ENCODE results near the gene SYN1.

The SYN1 gene

DNA sequence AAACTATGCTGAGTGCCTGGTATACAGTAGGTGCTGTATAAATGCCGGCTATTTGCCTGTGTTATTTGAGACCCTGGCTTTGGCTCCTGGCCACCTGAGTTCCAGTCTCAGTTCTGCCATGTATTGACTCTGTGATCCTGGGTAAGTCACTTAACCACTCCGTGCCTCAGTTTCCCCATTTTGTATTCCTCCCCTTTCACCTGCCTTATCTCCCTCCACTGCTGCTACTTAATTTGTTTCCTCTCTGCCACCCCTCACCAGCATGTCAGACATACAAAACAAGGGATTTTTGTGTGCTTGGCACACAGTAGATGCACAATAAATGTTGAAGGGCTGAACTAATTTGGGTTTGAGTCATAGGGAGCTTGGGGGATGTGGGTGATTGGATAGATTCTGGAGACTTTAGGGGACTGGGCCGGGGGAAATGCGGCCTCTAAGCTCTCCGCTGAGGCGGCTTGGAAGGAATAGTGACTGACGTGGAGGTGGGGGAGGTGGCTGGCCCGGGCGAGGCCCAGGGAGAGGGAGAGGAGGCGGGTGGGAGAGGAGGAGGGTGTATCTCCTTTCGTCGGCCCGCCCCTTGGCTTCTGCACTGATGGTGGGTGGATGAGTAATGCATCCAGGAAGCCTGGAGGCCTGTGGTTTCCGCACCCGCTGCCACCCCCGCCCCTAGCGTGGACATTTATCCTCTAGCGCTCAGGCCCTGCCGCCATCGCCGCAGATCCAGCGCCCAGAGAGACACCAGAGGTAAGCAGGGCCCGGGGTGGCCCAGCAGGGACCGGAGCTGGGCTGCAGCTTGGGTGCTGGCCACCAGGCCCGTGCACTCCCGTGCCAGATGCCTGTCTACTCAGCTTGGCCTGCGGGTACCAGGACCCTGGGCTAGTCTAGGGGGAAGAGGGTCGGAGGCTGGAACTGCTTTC lies 37.7 kb downstream of the SYN1 start, which contains the start of gene TIMP1:
Gene TIMP1 (plus strand): TSS at position 706 of the 917 bp plus-strand sequence. CDS start 980 bp downstream, outside the sequence.
- H3K4me3 ChIP-seq (ENCODE audit: low read depth, low read length) = peak within 1 kb of the TSS; percentile 59
- H3K4me1 ChIP-seq (ENCODE audit: control insufficient read depth, insufficient read depth, low read length) = 0 out of 2 replicates have a peak, but pooled peaks cover 2% of the 10 kb centered on the region
- no peaks in the 10 kb centered on the region for H3K36me3 ChIP-seq (ENCODE audit: control insufficient read depth, insufficient read depth, low read length)
- no peaks in the 10 kb centered on the region for H3K27me3 ChIP-seq (ENCODE audit: control insufficient read depth, insufficient read depth, low read length)
- peak within 1 kb of the TSS; percentile 68 for H3K27ac ChIP-seq (ENCODE audit: low read depth, low read length)
- no peak within 1 kb of the TSS for H3K9ac ChIP-seq (ENCODE audit: low read depth, low read length)
- peaks cover 29% of the 10 kb centered on the region for H3K9me3 ChIP-seq (ENCODE audit: control insufficient read depth, insufficient read depth, low read length)

DNA sequence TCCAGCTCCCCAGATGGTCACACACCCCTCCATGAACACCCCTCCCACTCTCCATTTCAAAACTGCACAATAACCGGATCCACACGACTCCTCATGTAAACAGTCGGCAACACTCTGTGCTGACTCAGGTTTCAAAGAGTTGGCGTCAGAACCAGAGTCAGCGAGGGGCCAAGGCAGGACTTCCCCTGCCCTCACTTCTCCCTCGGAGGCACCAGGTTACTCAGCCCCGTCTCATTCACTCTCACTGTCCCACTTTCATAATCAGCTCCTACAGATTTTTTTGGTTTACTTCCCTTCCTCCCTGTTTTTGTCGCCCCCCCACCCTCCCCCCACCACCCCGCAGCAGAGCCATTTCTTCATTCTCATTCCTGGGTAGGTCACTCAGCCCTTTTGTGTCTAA lies 40.1 kb downstream of the SYN1 start:
- H3K27me3 ChIP-seq (ENCODE audit: control insufficient read depth, insufficient read depth, low read length) = no peaks in the 10 kb centered on the region
- H3K27ac ChIP-seq (ENCODE audit: low read depth, low read length) = no peak overlapping the region
- peaks cover 2% of the 10 kb centered on the region; the same call in 1 of the 2 replicates for H3K4me1 ChIP-seq (ENCODE audit: control insufficient read depth, insufficient read depth, low read length)
- H3K9me3 ChIP-seq (ENCODE audit: control insufficient read depth, insufficient read depth, low read length) = peaks cover 32% of the 10 kb centered on the region
- H3K36me3 ChIP-seq (ENCODE audit: control insufficient read depth, insufficient read depth, low read length) = no peaks in the 10 kb centered on the region
- no peak overlapping the region for H3K4me3 ChIP-seq (ENCODE audit: low read depth, low read length)
- H3K9ac ChIP-seq (ENCODE audit: low read depth, low read length) = no peak overlapping the region

DNA sequence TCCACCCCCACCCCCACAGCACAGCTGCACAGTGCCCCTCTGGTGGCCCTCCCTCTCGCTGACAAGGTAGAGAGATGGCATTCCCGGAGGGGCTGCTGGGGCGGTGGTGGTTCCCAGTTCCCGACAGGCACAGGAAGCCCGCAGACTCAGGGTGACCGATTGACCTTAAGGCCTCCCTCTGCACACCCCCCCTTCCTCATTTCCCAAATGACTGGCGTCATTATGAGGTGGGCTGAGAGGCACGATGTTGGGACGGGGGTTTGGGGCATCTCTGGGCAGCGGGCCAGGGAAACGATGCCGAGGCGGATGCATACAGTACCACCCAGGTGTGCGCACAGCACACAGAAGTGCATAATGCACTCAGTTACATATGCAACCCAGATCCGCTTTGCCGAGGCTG lies 41.0 kb downstream of the SYN1 start:
- Histone ChIP-seq H3K4me1 (ENCODE audit: control insufficient read depth, insufficient read depth, low read length) (peaks cover 2% of the 10 kb centered on the region; the same call in 1 of the 2 replicates), H3K27ac (ENCODE audit: low read depth, low read length) (no peak overlapping the region), H3K27me3 (ENCODE audit: control insufficient read depth, insufficient read depth, low read length) (no peaks in the 10 kb centered on the region), H3K9me3 (ENCODE audit: control insufficient read depth, insufficient read depth, low read length) (peaks cover 28% of the 10 kb centered on the region), H3K4me3 (ENCODE audit: low read depth, low read length) (no peak overlapping the region), H3K36me3 (ENCODE audit: control insufficient read depth, insufficient read depth, low read length) (no peaks in the 10 kb centered on the region), H3K9ac (ENCODE audit: low read depth, low read length) (no peak overlapping the region)

DNA sequence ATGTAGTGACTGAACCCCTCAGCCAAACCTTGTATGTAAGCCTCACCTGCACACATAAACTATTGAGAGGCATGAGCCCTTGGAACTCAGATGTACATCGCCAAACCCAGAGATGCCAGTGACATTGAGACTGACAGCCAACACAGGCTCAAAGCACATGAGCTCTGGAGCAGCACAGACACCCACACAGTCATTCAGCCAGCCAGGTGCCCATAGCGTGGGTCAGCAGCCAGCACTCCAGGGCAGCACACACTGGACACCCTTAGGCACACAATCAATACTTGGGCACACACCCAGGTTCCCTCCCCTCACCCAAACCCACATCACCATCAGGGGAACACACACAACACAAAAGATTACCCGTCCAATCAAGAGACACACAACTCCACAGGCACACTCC lies 41.8 kb downstream of the SYN1 start:
- no peak overlapping the region for H3K27ac ChIP-seq (ENCODE audit: low read depth, low read length)
- H3K4me3 ChIP-seq (ENCODE audit: low read depth, low read length) = no peak overlapping the region
- no peaks in the 10 kb centered on the region for H3K36me3 ChIP-seq (ENCODE audit: control insufficient read depth, insufficient read depth, low read length)
- peaks cover 8% of the 10 kb centered on the region for H3K4me1 ChIP-seq (ENCODE audit: control insufficient read depth, insufficient read depth, low read length)
- H3K27me3 ChIP-seq (ENCODE audit: control insufficient read depth, insufficient read depth, low read length) = no peaks in the 10 kb centered on the region
- H3K9me3 ChIP-seq (ENCODE audit: control insufficient read depth, insufficient read depth, low read length) = peaks cover 30% of the 10 kb centered on the region
- no peak overlapping the region for H3K9ac ChIP-seq (ENCODE audit: low read depth, low read length)

DNA sequence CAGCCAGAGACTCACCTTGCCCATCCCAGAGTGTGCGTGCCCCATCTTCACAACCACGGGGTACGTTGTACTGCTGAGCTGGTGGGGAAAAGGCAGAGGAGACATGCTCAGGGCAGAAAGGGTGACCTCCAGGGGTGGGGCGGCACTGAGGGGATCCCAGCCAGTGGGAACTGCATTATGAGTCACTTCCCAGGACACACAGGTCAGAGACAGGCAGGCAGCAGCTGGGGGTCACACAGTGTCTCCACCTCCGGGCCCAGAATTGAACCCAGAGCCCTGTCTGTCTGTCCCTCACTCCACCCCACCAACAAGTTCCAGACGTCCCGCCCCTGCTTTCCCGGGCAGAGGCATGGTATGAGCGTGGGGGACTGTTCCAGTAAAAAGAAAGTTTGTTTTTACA lies 42.2 kb downstream of the SYN1 start:
- Histone ChIP-seq H3K36me3 (ENCODE audit: control insufficient read depth, insufficient read depth, low read length) (no peaks in the 10 kb centered on the region), H3K9me3 (ENCODE audit: control insufficient read depth, insufficient read depth, low read length) (peaks cover 30% of the 10 kb centered on the region), H3K9ac (ENCODE audit: low read depth, low read length) (no peak overlapping the region), H3K27me3 (ENCODE audit: control insufficient read depth, insufficient read depth, low read length) (no peaks in the 10 kb centered on the region), H3K4me1 (ENCODE audit: control insufficient read depth, insufficient read depth, low read length) (peaks cover 12% of the 10 kb centered on the region), H3K4me3 (ENCODE audit: low read depth, low read length) (no peak overlapping the region), H3K27ac (ENCODE audit: low read depth, low read length) (no peak overlapping the region)

DNA sequence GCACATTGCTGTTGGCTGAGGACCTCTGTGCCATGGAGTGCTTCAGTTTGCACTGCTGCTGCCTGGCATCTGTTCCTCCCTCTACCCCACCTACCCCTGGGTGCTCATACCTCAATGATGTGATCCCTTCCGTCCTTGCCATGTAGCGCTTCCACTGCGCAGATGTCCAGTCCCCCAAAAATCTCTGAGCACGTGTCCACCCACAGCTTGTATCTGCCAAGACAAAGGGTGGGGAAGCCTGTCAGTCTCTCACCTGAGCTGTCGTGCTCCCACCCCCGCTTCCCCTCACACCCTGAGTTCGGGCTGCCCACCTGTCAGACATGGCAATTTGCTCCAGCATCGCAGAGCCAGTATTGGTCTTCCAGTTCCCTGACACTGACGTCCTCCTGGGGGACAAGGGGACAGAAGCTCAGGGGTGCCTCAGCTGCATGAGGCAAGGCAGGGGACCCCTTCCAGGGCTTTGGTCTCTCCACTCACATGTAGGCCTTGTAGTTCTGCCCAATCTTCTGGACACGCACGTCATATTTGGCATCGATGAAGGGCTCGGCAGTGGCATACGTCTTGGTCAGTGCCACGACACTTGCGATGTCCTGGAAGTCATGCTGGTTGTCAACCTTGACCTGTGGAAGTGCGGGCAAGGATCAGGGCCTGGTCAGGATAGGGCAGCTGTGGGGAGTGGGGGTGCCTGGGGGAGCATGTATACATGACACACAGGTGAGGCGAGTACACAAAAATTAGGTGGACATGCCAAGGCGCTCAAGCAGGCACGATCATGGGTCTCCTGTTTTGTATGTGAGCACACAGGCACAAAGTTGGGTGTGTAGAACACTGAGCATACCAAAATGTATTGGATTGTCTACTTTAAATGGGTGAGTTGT lies 43.4 kb downstream of the SYN1 start:
- H3K36me3 ChIP-seq (ENCODE audit: control insufficient read depth, insufficient read depth, low read length) = peaks cover 8% of the 10 kb centered on the region; the same call in 1 of the 2 replicates
- no peak overlapping the region for H3K9ac ChIP-seq (ENCODE audit: low read depth, low read length)
- H3K27me3 ChIP-seq (ENCODE audit: control insufficient read depth, insufficient read depth, low read length) = no peaks in the 10 kb centered on the region
- no peak overlapping the region for H3K4me3 ChIP-seq (ENCODE audit: low read depth, low read length)
- peaks cover 31% of the 10 kb centered on the region for H3K9me3 ChIP-seq (ENCODE audit: control insufficient read depth, insufficient read depth, low read length)
- no peak overlapping the region for H3K27ac ChIP-seq (ENCODE audit: low read depth, low read length)
- H3K4me1 ChIP-seq (ENCODE audit: control insufficient read depth, insufficient read depth, low read length) = peaks cover 10% of the 10 kb centered on the region

DNA sequence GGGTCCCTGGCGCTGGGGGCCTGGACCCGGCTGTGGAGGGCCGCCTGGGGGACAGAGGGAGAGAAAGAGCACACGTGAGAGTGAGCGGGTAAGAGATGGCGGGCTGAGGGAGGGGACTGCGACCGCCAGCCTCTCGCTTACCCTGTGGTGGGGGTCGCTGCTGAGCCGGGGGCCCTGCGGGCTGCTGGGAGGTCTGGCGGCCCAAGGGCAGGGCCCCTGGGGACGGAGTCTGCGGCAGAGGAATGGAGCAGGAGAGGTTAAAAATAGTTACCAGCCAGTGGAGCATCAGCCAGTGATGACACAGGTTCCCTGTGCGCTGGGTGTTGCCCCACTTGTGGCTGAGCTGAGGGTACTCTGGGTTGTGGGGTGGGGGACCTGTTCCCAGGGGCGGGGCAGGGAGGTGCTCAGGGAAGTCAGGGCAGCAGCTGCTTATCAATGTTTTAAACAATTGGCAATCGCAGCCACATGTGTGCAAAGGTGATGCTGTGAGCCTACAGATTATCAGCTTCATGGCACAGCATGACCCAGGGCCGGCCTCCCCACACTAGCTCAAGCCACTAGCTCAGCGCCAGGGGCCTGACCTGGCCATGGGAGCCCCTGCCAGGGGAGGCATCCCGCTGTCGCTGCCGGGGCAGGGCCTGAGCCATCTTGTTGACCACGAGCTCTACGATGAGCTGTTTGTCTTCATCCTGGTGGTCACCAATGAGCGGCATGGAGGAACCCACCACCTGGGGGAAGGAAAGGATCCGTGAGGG lies 44.9 kb downstream of the SYN1 start:
- Histone ChIP-seq H3K4me3 (ENCODE audit: low read depth, low read length) (peak overlapping the region; percentile 58), H3K27ac (ENCODE audit: low read depth, low read length) (peak overlapping the region; percentile 89), H3K36me3 (ENCODE audit: control insufficient read depth, insufficient read depth, low read length) (peaks cover 20% of the 10 kb centered on the region), H3K27me3 (ENCODE audit: control insufficient read depth, insufficient read depth, low read length) (no peaks in the 10 kb centered on the region), H3K9ac (ENCODE audit: low read depth, low read length) (peak overlapping the region; percentile 39; the same call in 1 of the 2 replicates), H3K4me1 (ENCODE audit: control insufficient read depth, insufficient read depth, low read length) (peaks cover 10% of the 10 kb centered on the region), H3K9me3 (ENCODE audit: control insufficient read depth, insufficient read depth, low read length) (peaks cover 33% of the 10 kb centered on the region)

DNA sequence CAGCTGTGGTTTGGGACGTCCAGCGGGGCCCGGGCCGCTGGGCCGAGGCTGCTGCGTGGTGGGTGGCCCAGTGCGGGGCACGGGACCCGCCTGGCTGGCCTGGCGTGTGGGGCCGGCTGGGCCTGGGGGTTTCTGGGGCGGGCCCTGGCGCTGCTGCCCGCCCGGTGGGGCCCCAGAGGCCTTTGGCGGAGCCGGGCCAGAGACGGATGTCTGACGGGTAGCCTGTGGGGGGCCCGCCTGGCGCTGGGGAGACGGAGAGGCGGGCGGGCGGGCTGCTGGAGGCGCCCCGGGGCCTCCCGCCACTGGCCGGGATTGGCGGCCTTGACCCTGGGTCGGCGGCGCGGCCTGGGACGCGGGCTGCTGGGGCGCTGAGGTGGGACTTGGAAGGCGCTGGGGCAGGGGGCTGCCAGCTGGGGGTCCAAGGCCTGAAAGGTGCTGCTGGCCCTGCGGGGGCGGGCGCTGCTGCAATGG lies 45.5 kb downstream of the SYN1 start:
- Histone ChIP-seq H3K4me3 (ENCODE audit: low read depth, low read length) (peak overlapping the region; percentile 58), H3K4me1 (ENCODE audit: control insufficient read depth, insufficient read depth, low read length) (peaks cover 10% of the 10 kb centered on the region), H3K27ac (ENCODE audit: low read depth, low read length) (peak overlapping the region; percentile 89), H3K27me3 (ENCODE audit: control insufficient read depth, insufficient read depth, low read length) (no peaks in the 10 kb centered on the region), H3K9ac (ENCODE audit: low read depth, low read length) (peak overlapping the region; percentile 64; the same call in 1 of the 2 replicates), H3K9me3 (ENCODE audit: control insufficient read depth, insufficient read depth, low read length) (peaks cover 33% of the 10 kb centered on the region), H3K36me3 (ENCODE audit: control insufficient read depth, insufficient read depth, low read length) (peaks cover 26% of the 10 kb centered on the region)

DNA sequence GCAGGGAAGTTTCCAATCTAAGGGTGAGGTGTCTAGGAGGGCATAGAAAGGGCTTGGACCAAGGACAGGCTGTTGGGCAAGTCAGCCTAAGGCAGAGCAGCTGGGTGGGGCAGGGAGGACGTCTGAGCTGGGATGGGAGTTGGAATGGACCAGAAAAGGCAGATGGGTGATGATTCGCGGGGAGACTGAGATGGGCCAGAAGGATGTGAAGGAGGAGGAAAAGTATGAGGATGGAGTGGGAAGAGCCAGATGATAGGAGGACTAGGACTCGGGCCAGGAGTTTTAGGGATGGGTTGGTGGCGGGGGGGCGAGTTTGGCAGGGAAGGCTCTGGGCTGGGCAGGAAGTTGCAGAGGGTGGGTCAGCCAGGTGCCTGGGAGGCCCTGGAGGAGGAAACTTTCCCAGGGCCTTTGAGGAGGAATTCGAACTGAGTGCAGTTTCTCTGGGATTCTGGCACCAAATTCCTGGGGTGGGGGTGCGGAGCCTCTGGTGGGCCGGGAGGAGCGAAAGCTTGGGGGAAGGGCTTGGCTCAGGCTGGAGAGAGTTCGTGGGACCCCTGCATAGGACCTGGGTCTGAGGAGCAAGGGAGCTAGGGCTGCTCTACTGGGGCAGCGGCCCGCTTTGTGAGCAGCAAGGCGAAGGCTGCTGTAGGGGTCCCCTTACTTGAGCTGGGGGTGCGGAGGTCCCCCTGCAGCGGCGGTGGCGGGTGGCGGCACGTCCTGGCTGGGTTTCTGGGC lies 46.1 kb downstream of the SYN1 start:
- Histone ChIP-seq H3K27ac (ENCODE audit: low read depth, low read length) (peak overlapping the region; percentile 89), H3K4me3 (ENCODE audit: low read depth, low read length) (peak overlapping the region; percentile 58), H3K27me3 (ENCODE audit: control insufficient read depth, insufficient read depth, low read length) (no peaks in the 10 kb centered on the region), H3K9ac (ENCODE audit: low read depth, low read length) (peak overlapping the region; percentile 64; the same call in 1 of the 2 replicates), H3K4me1 (ENCODE audit: control insufficient read depth, insufficient read depth, low read length) (peaks cover 10% of the 10 kb centered on the region), H3K9me3 (ENCODE audit: control insufficient read depth, insufficient read depth, low read length) (peaks cover 31% of the 10 kb centered on the region), H3K36me3 (ENCODE audit: control insufficient read depth, insufficient read depth, low read length) (peaks cover 31% of the 10 kb centered on the region)

Measured in HUES48 (cell line).